Measurements from ENCODE around the gene VARS2.
"Not testable (repeated sequence)": the region's sequence is repeated elsewhere in the genome, so short reads cannot be mapped to it uniquely, and the experiment has no call there.

VARS2 gene

DNA sequence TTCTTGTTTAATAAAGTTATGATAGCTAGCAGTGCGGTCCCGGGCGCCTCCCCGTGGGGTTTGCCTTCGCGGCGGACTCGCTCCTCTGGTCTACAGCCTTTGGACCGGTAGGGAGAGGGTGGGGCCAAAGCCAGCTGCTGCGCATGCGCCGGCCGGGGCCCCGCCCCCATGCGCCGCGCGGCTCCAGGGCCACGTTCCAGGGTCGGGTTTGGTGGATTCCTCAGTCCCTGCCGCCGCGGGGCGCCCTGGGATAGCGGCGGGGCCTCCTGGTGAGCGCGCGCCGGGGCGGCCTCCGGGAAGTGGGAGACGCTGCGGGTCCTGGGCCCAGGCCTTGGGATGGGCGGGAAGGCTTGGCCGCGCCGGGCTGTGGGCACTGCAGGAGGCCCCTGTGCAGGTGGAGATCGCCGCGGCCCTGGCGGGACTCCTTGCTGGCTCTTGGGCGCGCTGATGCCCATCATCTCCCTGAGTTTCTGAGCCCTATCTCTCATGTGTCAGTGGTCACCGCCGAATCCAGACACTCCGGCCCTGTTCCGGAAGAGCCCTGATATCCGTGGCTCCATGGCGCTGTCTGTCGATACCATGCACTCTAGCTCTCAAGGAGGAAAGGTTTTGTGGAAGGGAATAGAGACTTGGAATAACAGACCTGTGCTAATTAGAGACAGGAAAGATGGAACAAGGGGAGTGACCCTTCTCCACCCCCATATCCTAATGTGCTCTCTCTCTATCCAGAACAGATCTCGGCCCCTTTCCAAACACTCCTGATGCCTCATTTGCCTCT, at the start of gene VARS2:
Gene VARS2, plus strand, starts transcription at position 163 of the 778 bp plus-strand sequence. Its CDS starts 599 bp downstream, at position 762.
- H3K27ac Mint-ChIP-seq: peak within 1 kb of the TSS; percentile 96
- H3K4me3 Mint-ChIP-seq: peak within 1 kb of the TSS; percentile 95
- H3K36me3 Mint-ChIP-seq: peaks cover 16% of the 10 kb centered on the region
- peaks cover 36% of the 10 kb centered on the region for H3K4me1 Mint-ChIP-seq (ENCODE audit: low read depth)
- no peaks in the 10 kb centered on the region for H3K9me3 Mint-ChIP-seq (ENCODE audit: low read depth)
- no peaks in the 10 kb centered on the region for H3K27me3 Mint-ChIP-seq

DNA sequence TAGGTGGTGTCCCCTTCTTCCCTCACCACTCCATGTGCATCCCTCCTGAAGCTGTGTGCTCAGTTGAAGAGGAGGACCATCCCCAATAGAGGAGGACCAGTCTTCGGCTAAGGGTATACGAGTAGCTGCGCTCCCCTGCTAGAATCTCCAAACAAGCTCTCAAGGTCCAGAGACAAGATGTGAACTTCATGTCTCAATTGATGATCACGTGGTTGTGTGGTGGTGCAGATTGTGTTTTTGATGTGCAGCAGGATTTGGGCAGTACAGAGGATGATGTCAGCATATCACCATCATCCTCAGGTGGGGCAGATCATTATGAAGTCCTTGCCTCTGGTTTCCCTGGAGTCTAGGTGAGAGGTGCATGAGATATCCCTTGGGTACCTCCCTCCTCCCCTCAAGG, 49.7 kb upstream of the VARS2 start:
- Mint-ChIP-seq H3K36me3 (peaks cover 14% of the 10 kb centered on the region), H3K27me3 (no peaks in the 10 kb centered on the region), H3K4me3 (no peak overlapping the region), H3K9me3 (ENCODE audit: low read depth) (peaks cover 15% of the 10 kb centered on the region), H3K4me1 (ENCODE audit: low read depth) (peaks cover 21% of the 10 kb centered on the region), H3K27ac (peak overlapping the region; percentile 46)

DNA sequence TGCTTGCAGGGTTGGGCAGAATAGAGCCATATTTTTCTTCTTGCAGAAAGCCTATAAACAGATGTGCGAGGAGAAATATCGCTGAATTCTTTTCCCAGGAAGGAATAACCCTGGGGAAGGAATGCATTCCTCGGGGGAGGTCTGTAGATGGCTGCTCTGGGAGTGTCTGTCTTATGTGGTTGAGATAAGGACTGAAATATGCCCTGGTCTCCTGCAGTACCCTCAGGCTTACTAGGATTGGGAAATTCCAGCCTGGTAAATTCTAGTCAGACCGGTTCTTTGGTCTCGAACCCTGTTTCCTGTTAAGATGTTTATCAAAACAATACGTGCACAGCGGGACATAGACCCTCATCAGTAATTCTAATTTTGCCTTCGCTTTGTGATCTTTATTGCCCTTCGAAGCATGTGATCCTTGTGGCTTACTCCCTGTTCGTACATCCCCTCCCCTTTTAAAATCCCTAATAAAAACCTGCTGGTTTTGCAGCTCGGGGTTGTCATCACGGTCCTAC, 44.7 kb upstream of the VARS2 start:
- not testable (repeated sequence) for H3K4me3 Mint-ChIP-seq, H3K27ac Mint-ChIP-seq, H3K27me3 Mint-ChIP-seq
- Mint-ChIP-seq H3K9me3 (ENCODE audit: low read depth) (peaks cover 18% of the 10 kb centered on the region), H3K4me1 (ENCODE audit: low read depth) (peaks cover 27% of the 10 kb centered on the region), H3K36me3 (peaks cover 18% of the 10 kb centered on the region)

- peaks cover 32% of the 10 kb centered on the region for H3K4me1 Mint-ChIP-seq (ENCODE audit: low read depth)
Measured at GRCh38 chr6:30870546-30870945, 43.5 kb upstream of the VARS2 start.

DNA sequence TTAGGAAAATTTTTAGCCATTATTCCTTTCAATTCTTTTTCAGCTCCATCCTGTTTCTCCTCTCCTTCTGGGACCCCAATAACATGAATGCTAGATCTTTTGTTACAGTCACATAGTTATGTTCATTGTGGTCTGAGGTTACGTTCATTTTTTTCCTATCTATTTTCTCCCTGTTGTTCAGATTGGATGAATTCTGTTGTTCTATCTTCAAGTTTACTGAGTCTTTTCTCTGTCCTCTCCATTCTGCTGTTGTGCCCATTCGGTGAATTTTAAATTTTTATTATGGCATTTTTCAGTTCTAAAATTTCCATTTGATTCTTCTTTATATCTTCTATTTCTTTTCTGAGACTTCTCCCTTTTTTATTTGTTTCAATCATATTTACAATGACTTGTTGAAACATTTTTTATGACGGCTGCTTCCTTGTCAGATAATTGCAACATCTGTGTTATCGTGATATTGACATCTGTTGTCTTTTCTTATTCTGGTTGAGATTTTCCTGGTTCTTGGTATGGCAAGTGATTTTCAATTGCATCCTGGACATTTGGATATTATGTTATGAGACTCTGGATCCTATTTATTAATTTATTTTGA, 42.4 kb upstream of the VARS2 start:
- peak overlapping the region; percentile 30 for H3K4me3 Mint-ChIP-seq
- H3K4me1 Mint-ChIP-seq (ENCODE audit: low read depth): peaks cover 41% of the 10 kb centered on the region
- peaks cover 18% of the 10 kb centered on the region for H3K9me3 Mint-ChIP-seq (ENCODE audit: low read depth)
- H3K27ac Mint-ChIP-seq: peak overlapping the region; percentile 93
- H3K27me3 Mint-ChIP-seq: no peaks in the 10 kb centered on the region
- peaks cover 18% of the 10 kb centered on the region for H3K36me3 Mint-ChIP-seq

More at GRCh38 chr6:30870546-30870945, 43.5 kb upstream of the VARS2 start:
- Mint-ChIP-seq H3K36me3 (peaks cover 18% of the 10 kb centered on the region), H3K27me3 (no peaks in the 10 kb centered on the region), H3K9me3 (ENCODE audit: low read depth) (peaks cover 18% of the 10 kb centered on the region), H3K4me3 (peak overlapping the region; percentile 46), H3K27ac (peak overlapping the region; percentile 93)

DNA sequence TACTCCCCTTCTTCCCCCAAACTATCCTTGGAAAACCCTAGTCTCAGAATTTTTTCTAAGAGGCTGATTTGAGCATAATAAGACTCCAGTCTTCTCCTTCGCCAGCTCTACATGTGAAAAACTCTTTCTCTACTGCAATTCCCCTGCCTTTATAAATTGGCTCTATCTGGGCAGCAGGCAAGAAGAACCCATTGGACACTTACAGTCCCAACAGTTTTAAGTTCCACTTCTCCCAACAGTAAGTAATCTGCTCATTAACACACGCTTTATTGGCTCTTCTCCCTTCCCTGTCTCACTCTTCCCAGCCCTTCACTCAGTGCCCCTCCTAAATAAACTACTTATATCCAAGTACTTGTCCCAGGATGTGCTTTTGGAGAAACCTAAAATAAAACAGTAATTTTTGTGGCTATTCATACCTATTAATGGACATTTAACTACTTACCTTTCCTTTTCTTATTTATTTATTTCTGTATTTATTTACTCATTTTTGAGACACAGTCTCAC, 40.8 kb upstream of the VARS2 start:
- peak overlapping the region; percentile 93 for H3K27ac Mint-ChIP-seq
- H3K4me1 Mint-ChIP-seq (ENCODE audit: low read depth): peaks cover 54% of the 10 kb centered on the region
- no peaks in the 10 kb centered on the region for H3K27me3 Mint-ChIP-seq
- peaks cover 16% of the 10 kb centered on the region for H3K36me3 Mint-ChIP-seq
- H3K9me3 Mint-ChIP-seq (ENCODE audit: low read depth): peaks cover 18% of the 10 kb centered on the region
- H3K4me3 Mint-ChIP-seq: no peak overlapping the region

- not testable (repeated sequence) for H3K4me3 Mint-ChIP-seq, H3K27ac Mint-ChIP-seq, H3K27me3 Mint-ChIP-seq
- Mint-ChIP-seq H3K36me3 (peaks cover 14% of the 10 kb centered on the region), H3K9me3 (ENCODE audit: low read depth) (peaks cover 14% of the 10 kb centered on the region), H3K4me1 (ENCODE audit: low read depth) (peaks cover 59% of the 10 kb centered on the region)
Measured at GRCh38 chr6:30873795-30874194, 40.2 kb upstream of the VARS2 start.

DNA sequence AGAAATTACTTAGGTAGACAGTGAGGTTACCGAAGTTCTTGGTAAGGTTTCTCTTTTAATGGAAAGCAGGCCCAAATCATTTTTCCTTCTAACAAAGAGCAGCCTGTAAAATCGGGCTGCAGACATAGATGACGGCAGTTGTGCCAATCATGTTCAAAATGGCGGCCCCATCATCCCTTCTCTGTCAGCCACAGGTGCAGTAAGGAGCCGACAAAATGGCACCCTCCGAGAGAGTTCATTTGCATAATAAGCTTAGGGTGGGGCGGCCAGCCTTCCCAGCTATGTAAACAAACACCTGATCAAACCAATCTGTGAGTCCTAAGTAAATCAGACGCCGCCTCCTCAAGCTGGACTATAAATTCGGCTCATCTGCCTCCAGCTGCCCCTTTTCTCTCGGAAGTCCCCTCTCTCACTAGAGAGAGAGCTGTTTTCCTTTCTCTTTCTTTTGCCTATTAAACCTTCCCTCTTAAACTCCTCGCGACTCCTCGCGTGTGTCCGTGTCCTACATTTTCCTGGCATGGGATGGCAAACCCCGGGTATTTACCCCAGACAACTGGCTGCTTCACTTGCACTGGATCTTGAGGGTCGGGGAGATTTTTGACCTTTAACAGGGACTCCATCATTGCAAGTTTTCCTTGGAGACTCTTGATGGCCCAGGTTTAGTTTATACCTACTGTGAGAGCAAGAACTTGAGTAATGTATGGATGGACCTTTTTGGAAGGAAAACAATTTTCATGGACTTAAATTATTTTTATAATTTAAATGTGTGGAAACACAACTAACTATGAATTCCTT, 38.6 kb upstream of the VARS2 start:
- Mint-ChIP-seq H3K4me1 (ENCODE audit: low read depth) (peaks cover 58% of the 10 kb centered on the region), H3K4me3 (no peak overlapping the region), H3K27ac (peak overlapping the region; percentile 50), H3K36me3 (peaks cover 10% of the 10 kb centered on the region), H3K9me3 (ENCODE audit: low read depth) (peaks cover 10% of the 10 kb centered on the region), H3K27me3 (no peaks in the 10 kb centered on the region)

- Mint-ChIP-seq H3K4me3 (peak overlapping the region; percentile 46), H3K4me1 (ENCODE audit: low read depth) (peaks cover 51% of the 10 kb centered on the region), H3K9me3 (ENCODE audit: low read depth) (peaks cover 5% of the 10 kb centered on the region), H3K27me3 (no peaks in the 10 kb centered on the region), H3K27ac (peak overlapping the region; percentile 83), H3K36me3 (peaks cover 5% of the 10 kb centered on the region)
Measured at GRCh38 chr6:30876039-30876730, 37.9 kb upstream of the VARS2 start.

- Mint-ChIP-seq H3K36me3 (no peaks in the 10 kb centered on the region), H3K4me3 (peak overlapping the region; percentile 87), H3K27me3 (no peaks in the 10 kb centered on the region), H3K9me3 (ENCODE audit: low read depth) (no peaks in the 10 kb centered on the region), H3K4me1 (ENCODE audit: low read depth) (peaks cover 38% of the 10 kb centered on the region), H3K27ac (peak overlapping the region; percentile 94)
Measured at GRCh38 chr6:30877419-30878262, 36.4 kb upstream of the VARS2 start.

DNA sequence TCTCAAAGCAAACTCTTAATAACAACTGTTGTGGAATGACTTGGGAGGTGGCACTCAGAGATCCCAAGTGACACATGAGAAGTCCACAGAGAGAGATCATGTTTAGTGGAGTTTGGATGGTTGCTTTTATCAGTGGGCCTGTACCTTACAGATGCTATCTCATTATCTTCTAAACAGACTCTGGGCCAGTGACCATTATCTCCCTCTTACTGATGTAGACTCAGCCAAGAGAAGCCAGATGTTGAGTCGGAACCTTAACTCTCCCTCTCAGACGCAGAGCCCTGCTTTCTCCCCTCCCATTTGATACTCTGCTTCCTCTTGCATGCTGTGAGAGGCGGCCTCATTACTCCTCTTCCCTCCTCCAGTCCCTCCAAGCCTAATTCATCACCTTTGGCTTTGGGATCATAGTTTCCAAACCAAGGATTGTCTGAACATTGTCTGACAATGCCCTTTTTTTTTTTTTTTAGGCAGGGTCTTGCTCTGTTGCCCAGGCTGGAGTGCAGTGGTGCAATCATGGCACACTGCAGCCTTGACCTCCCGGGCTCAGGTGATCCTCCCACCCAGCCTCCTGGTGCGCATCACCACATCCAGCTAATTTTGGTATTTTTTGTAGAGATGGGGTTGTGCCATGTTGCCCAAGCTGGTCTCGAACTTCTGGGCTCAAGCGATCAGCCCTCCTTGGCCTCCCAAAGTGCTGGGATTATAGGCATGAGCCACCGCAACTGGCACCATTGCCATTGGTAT, 34.2 kb upstream of the VARS2 start:
- Mint-ChIP-seq H3K27me3 (no peaks in the 10 kb centered on the region), H3K36me3 (no peaks in the 10 kb centered on the region), H3K4me1 (ENCODE audit: low read depth) (peaks cover 44% of the 10 kb centered on the region), H3K9me3 (ENCODE audit: low read depth) (no peaks in the 10 kb centered on the region), H3K4me3 (no peak overlapping the region), H3K27ac (no peak overlapping the region)

- H3K36me3 Mint-ChIP-seq: no peaks in the 10 kb centered on the region
- peaks cover 45% of the 10 kb centered on the region for H3K4me1 Mint-ChIP-seq (ENCODE audit: low read depth)
- H3K4me3 Mint-ChIP-seq: no peak overlapping the region
- H3K9me3 Mint-ChIP-seq (ENCODE audit: low read depth): no peaks in the 10 kb centered on the region
- H3K27ac Mint-ChIP-seq: no peak overlapping the region
- no peaks in the 10 kb centered on the region for H3K27me3 Mint-ChIP-seq
Measured at GRCh38 chr6:30880698-30881252, 33.3 kb upstream of the VARS2 start.
